Germinal center (tissue), 1 donor: Measurements from ENCODE around the gene GAS7.

Source experiments
- DNase-seq: peaks from one replicate; pipeline ENCODE4 v3.0.0; 2012; ENCODE audit warnings: mixed read lengths, low spot score

GAS7 gene

DNA sequence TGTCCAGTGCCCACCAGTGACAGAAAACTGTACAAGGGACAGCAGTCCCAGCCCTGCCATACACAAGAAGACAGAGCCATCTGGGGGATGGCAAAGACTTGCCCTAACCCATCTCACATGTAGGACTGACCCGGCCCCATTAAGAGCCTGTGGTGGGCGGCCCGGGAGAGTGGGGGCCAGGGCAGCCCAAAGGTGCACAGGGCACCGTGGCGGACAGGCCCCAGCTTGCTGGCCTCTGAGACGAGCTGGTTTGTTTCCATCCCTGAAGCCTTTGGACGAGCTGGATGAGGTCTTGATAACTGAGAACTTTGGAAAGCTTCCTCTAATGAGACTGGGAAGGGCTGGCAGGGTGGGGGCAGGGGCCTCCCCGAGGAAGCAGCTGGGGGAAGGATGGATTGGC is 282.3 kb downstream of the GAS7 start:
- DNase-seq, result no peak

GRCh38 chr17:9913476-9913875 is 284.9 kb downstream of the GAS7 start:
- no peak for DNase-seq

GRCh38 chr17:9912121-9913099 is 286.0 kb downstream of the GAS7 start:
- no peak for DNase-seq

DNA sequence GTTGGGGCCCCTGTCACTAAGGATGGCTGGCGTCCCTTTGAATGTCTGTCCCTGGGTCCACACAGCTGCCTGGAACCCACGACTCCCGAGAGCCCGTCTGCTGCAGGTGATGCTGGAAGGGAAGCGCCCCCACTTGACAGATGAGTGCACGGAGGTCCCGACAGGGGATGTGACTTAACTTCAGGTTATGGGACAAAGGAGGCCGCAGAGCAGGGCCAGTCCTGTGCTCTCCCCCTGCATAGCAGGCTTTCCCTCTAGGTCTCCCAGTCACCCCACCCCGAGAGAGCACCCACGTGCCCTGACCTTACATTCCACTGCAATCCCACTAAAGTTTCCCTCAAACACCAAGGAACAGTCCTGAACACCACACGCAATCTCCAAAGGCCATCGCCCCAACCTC is 287.3 kb downstream of the GAS7 start:
- no peak for DNase-seq

DNA sequence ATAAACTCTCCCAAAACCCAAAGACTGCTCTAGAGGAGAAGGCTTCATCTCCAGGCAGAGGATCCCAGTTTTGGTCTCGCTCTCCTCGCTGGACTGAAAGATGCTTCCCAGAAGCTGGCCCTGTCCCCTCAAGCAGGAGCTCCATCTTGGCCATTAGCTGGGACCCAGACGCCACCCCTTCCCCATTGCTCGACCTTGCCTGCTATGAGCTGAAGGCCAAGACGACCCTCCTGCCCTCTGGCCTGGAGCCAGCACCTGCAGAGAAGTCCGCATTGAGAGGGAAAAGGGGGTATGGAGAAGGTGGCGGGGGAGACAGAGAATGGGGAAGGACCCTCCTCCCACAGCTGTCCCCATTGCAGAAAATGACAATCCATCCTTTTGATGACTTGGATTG is 289.8 kb downstream of the GAS7 start:
- DNase-seq, result no peak

DNA sequence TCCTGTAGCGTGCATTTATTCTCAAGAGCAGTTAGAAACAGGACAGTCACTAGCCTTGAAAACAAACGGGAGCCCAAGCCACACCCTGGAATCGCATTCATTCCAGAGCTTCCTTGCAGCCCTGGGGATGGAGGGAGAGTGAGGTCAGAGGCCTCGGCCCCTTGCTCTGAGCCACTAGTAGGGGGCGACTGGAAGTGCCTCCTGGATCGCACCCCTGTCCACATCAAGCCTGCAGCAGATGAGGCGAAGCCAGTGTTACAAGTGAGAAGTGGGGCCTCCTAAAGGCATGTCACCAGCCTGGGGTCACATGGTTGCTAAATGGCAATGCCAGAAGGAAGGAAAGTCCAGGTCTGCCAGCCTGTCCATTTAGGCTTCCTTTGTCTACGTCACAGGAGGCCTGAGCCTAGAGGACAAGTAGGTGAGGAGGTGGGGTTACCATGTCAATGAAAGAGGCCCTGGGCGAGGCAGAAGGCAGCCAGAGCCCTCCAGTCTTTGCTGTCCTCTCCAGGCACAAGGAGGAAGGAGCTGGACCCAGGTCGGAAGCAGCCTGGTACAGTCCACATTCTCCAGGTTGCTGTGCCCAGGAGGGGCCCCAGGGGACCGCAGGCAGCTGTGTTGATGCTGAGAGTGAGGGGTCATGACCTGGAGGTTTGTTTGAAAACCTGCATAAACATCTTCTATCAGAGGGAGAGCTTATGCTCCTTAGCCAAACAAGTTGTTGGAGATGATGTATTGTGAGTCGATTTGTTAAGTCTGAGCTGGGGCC is 290.3 kb downstream of the GAS7 start:
- DNase-seq, result no peak

- DNase-seq, result no peak
Measured at GRCh38 chr17:9907131-9907530, 291.3 kb downstream of the GAS7 start.

DNA sequence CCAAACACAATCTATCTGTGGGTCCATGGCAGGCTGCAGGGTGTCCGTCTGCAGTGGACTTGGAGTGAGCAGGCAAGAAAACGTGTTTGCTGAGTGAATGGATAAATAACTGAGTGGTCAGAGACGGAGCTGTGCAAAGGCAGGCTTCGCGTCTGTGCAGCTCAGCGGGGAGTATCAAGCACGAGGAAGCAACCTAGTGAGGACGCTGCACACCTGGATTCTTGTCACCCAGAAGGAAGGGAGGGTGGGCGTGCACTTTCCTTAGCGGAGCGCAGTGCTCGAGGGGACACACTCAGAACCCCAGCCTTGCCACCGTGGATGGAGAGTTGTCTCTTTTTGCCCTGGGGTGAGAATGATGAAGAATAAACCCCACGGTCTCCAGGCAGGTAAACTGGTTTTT is 291.8 kb downstream of the GAS7 start:
- no peak for DNase-seq

- peak; percentile 62 for DNase-seq
Measured at GRCh38 chr17:9905902-9906301, 292.5 kb downstream of the GAS7 start.

DNA sequence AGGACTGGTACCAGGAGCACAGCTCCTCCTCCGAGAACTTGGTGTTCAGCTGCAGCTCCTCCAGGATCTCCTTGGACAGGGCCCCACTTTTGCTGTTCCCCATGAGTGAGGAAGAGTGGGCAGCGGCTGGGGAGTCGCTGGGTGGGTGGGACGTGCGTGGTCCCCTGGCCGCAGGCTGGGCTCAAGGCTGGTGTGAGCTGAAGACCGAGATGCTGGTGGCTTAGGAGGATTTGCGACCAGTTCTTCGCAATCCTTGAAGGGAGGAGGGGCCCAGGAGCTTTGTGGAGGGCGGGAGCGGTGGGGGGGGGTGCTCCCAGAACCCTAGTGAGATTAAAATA is 293.4 kb downstream of the GAS7 start, which contains the start of gene RCVRN:
RCVRN (minus strand) TSS at position 194 of the 338 bp plus-strand sequence; CDS start at position 103, 91 bp downstream.
- DNase-seq, result no peak

DNA sequence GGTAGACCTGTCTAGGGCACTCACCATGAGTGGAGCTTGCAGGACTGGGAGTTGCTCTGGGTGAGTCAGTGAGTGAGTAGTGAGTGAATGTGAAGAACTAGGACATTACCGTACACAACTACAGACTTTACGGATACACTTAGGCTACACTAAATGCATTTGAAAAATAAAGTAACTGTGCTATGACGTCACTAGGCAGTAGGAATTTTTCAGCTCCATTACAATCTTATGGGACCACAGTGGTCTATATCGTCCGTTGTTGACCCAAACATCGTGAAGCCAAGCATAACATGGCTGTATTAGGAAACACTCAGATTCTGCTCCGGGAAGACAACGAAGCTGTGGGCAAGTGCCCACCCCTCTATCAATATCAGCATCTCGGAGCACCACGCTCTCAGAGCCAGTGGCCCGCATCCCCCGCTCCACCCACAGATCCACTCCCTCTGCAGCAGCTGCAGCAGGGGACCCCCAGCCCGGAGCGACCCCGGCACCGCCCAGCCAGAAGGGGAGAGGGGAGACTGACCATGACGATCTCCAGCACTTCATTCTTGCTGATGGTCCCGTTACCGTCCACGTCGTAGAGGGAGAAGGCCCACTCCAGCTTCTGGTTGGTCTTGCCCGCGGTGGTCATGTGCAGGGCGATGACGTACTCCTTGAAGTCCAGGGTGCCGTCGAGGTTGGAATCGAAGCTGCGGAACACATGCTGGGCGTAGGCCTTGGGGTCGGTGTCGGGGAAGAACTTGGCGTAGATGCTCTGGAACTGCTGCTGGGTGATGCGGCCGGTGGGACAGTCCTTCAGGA is 293.9 kb downstream of the GAS7 start:
- no peak for DNase-seq

- no peak for DNase-seq
Measured at GRCh38 chr17:9902120-9902519, 296.3 kb downstream of the GAS7 start.

DNA sequence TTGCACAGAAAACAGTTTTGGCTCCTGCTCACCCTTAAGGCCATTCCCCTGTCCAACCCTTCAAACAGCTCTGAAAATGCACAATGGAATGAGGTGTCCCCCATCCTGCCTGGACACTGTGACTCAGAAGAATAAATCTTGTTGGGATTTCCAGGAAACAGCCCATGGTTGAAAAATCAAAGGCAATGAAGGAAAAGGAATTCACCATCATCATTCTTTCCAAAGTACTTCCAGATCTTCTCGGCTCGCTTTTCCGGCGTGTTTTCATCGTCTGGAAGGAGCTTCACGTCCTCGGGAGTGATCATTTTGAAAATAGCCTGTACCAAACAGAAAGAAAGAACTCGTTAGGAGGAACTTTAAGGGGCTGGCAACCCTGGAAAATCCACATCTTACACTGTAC is 297.6 kb downstream of the GAS7 start:
- DNase-seq, result no peak

DNA sequence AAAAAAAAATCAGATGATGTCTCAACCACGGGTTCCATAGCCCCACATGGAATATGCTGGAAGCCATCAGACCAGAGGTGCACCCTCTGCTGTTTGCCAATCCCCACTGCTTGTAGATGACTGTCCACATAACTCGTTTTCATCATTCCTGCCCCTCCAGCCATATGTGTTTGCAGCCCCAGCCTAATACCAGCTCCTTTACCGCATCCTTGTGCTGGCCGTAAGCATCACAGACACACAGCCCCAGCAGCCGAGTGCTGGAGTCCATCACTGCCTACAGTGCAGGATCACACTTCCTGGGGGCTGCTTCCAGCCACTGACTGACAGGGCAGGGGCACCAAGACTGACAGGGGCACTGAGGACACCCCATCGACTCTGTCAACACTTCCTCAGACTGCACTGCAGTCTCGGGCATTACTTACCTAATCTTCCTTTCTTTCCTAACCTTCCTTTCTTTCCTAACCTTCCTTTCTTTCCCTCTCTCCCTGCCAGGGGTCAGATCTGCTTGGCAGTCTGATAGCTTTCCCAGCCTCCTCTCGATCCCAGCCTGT is 298.3 kb downstream of the GAS7 start:
- DNase-seq, result no peak

- DNase-seq, result no peak
Measured at GRCh38 chr17:9899280-9900043, 298.9 kb downstream of the GAS7 start.

DNA sequence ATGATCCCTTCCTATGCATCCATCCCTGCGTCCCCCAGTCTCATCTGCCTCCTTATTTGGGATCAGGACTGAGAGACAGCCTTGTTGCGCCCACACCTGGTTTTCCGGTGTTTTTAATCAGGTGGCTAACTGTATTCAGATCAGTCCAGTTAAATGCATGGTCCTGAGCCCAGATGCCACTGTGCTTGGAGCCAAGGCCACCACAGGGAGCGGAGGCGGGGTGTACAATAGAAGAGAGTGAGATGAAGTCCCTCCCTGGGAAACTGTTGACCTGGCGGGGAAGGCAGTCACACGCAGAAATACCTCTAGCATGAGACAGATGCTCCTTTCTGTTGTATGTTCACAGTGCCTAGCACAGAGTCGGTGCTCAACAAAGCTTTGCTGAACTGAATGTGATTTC is 299.6 kb downstream of the GAS7 start:
- no peak for DNase-seq

- DNase-seq, result no peak
Measured at GRCh38 chr17:9897372-9897968, 300.9 kb downstream of the GAS7 start.

- DNase-seq, result no peak
Measured at GRCh38 chr17:9895923-9896322, 302.5 kb downstream of the GAS7 start.

- no peak for DNase-seq
Measured at GRCh38 chr17:9894231-9894630, 304.2 kb downstream of the GAS7 start.

GRCh38 chr17:9893411-9894012 is 304.9 kb downstream of the GAS7 start:
- DNase-seq, result no peak
